Measurements from ENCODE around the gene MAP3K8.

GRCh38 chr10:30467651-30468338 lies 33.8 kb downstream of the MAP3K8 start:
- TF ChIP-seq EZH2 (IDR thresholded peaks at IDR 0.05; ENCODE audit: low read depth, low read length, severe bottlenecking) (no peak), CTCF (IDR thresholded peaks at IDR 0.05; ENCODE audit: control extremely low read depth in 1 of 3, insufficient read depth in 1 of 3, low read depth in 1 of 3, low read length in 3 of 3) (no peak), ASH2L (IDR thresholded peaks at IDR 0.05; ENCODE audit: low read length) (no peak), CEBPB (IDR thresholded peaks at IDR 0.05; ENCODE audit: low read depth, low read length) (no peak)

All from H1 (cell line).